CD4-positive, alpha-beta T cell treated with Interleukin-15 for 1 hour (primary cell): ENCODE results near the gene LMX1A.

Experiments
- DNase-seq: peaks from one replicate; pipeline ENCODE4 v3.0.0-alpha.2; 2020

Gene LMX1A

GRCh38 chr1:165316153-165316772 is 40.3 kb downstream of the LMX1A start:
- no peak for DNase-seq

GRCh38 chr1:165315481-165315880 is 41.0 kb downstream of the LMX1A start:
- no peak for DNase-seq

GRCh38 chr1:165313903-165314302 is 42.6 kb downstream of the LMX1A start:
- no peak for DNase-seq

- DNase-seq, result no peak
Observed at GRCh38 chr1:165312591-165312990, 43.9 kb downstream of the LMX1A start.

GRCh38 chr1:165306543-165307434 is 49.7 kb downstream of the LMX1A start:
- DNase-seq, result no peak

GRCh38 chr1:165303386-165303785 is 53.1 kb downstream of the LMX1A start:
- DNase-seq, result no peak

- no peak for DNase-seq
Observed at GRCh38 chr1:165300400-165300903, 56.1 kb downstream of the LMX1A start.

GRCh38 chr1:165298203-165298820 is 58.2 kb downstream of the LMX1A start:
- DNase-seq, result no peak

- DNase-seq, result no peak
Observed at GRCh38 chr1:165296205-165296604, 60.3 kb downstream of the LMX1A start.

GRCh38 chr1:165290148-165290547 is 66.4 kb downstream of the LMX1A start:
- DNase-seq, result no peak

- no peak for DNase-seq
Observed at GRCh38 chr1:165289556-165289955, 67.0 kb downstream of the LMX1A start.

GRCh38 chr1:165288350-165289120 is 68.0 kb downstream of the LMX1A start:
- DNase-seq, result no peak

GRCh38 chr1:165287781-165288180 is 68.7 kb downstream of the LMX1A start:
- DNase-seq, result no peak

- DNase-seq, result no peak
Observed at GRCh38 chr1:165287329-165287728, 69.2 kb downstream of the LMX1A start.

GRCh38 chr1:165284454-165284853 is 72.1 kb downstream of the LMX1A start:
- DNase-seq, result no peak

GRCh38 chr1:165281207-165281901 is 75.2 kb downstream of the LMX1A start:
- DNase-seq, result no peak

- DNase-seq, result no peak
Observed at GRCh38 chr1:165279882-165280281, 76.6 kb downstream of the LMX1A start.

GRCh38 chr1:165276314-165276713 is 80.2 kb downstream of the LMX1A start:
- no peak for DNase-seq

- DNase-seq, result no peak
Observed at GRCh38 chr1:165265196-165265838, 91.2 kb downstream of the LMX1A start.

- no peak for DNase-seq
Observed at GRCh38 chr1:165259706-165260428, 96.6 kb downstream of the LMX1A start.

- DNase-seq, result no peak
Observed at GRCh38 chr1:165259236-165259635, 97.3 kb downstream of the LMX1A start.
